Measurements from ENCODE around the gene PLA2G1B.

PLA2G1B gene

GRCh38 chr12:120292411-120292660 is 35.2 kb downstream of the PLA2G1B start:
- TF ChIP-seq EZH2 (optimal IDR thresholded peaks at IDR 0.05; ENCODE audit: low read depth, low read length) (no peak), EZH2phosphoT487 (IDR thresholded peaks at IDR 0.05; ENCODE audit: low read length) (no peak)
- TF ChIP-seq, protein P1, sequence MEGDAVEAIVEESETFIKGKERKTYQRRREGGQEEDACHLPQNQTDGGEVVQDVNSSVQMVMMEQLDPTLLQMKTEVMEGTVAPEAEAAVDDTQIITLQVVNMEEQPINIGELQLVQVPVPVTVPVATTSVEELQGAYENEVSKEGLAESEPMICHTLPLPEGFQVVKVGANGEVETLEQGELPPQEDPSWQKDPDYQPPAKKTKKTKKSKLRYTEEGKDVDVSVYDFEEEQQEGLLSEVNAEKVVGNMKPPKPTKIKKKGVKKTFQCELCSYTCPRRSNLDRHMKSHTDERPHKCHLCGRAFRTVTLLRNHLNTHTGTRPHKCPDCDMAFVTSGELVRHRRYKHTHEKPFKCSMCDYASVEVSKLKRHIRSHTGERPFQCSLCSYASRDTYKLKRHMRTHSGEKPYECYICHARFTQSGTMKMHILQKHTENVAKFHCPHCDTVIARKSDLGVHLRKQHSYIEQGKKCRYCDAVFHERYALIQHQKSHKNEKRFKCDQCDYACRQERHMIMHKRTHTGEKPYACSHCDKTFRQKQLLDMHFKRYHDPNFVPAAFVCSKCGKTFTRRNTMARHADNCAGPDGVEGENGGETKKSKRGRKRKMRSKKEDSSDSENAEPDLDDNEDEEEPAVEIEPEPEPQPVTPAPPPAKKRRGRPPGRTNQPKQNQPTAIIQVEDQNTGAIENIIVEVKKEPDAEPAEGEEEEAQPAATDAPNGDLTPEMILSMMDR (IDR thresholded peaks at IDR 0.05; ENCODE audit: low read length), result no peak
- peak overlapping the region; percentile 97 for H3K27ac ChIP-seq (ENCODE audit: low read length)

DNA sequence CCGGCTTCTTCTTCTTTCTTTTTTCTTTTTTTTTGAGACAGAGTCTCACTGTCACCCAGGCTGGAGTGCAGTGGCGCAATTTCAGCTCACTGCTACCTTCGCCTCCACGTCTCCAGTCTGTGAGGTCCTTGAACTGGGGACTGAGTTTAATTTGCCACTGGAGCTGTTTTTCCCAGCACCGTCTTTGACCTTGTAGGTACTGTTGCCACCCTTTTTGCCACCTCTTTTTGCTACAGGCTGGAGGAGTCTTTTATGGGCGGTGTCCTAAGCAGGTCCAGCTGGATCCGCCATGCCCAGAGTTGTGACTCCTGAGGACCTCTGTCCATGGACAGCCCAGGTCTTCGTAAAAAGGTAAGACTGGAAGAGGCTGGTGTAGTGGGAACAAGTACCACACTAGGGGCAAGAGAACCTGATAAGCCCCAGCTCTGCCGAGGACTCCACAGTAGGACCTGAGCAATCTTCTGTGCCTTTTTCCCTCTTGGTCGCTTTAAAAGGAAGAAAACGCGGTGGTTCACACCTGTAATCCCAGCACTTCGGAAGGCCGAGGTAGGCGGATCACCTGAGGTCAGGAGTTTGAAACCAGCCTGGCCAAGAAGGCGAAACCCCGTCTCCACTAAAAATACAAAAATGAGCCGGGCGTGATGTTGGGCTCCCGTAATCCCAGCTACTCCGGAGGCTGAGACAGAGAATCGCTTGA is 36.8 kb downstream of the PLA2G1B start:
- TF ChIP-seq, protein P1 (IDR thresholded peaks at IDR 0.05; ENCODE audit: low read length), result no peak
- TF ChIP-seq EZH2phosphoT487 (IDR thresholded peaks at IDR 0.05; ENCODE audit: low read length) (no peak), EZH2 (optimal IDR thresholded peaks at IDR 0.05; ENCODE audit: low read depth, low read length) (no peak)
- DNase-seq, result peak; percentile 26
- Histone ChIP-seq H3K4me1 (ENCODE audit: low read length) (no peaks in the 10 kb centered on the region), H3K9me2 (replicated peaks; ENCODE audit: insufficient read depth, low read length) (no peaks in the 10 kb centered on the region), H2AFZ (ENCODE audit: low read length) (0 out of 2 replicates have a peak overlapping the region, but pooled peaks have one; percentile 43), H4K20me1 (ENCODE audit: insufficient read depth, low read length) (no peaks in the 10 kb centered on the region), H3K79me2 (ENCODE audit: low read length) (no peaks in the 10 kb centered on the region), H3K9me3 (replicated peaks; ENCODE audit: insufficient read depth, low read length) (no peaks in the 10 kb centered on the region), H3K27ac (ENCODE audit: low read length) (peak overlapping the region; percentile 97; the same call in 1 of the 2 replicates), H3F3A (ENCODE audit: insufficient read depth, low read length) (peaks cover 19% of the 10 kb centered on the region; the same call in 1 of the 2 replicates), H3K4me2 (ENCODE audit: low read depth, low read length) (peak overlapping the region; percentile 92), H3K27me3 (replicated peaks; ENCODE audit: insufficient read depth, low read length) (no peaks in the 10 kb centered on the region), H3K9ac (ENCODE audit: low read length) (peak overlapping the region; percentile 44; the same call in 1 of the 2 replicates), H3K36me3 (replicated peaks; ENCODE audit: insufficient read depth, low read length) (no peaks in the 10 kb centered on the region), H3K4me3 (ENCODE audit: low read length) (peak overlapping the region; percentile 53)

More at GRCh38 chr12:120292411-120292660, 35.2 kb downstream of the PLA2G1B start:
- H4K20me1 ChIP-seq (ENCODE audit: insufficient read depth, low read length), result no peaks in the 10 kb centered on the region
- H3F3A ChIP-seq (ENCODE audit: insufficient read depth, low read length), result peaks cover 19% of the 10 kb centered on the region; the same call in 1 of the 2 replicates
- H3K4me1 ChIP-seq (ENCODE audit: low read length), result no peaks in the 10 kb centered on the region
- no peak for DNase-seq
- no peak overlapping the region for H2AFZ ChIP-seq (ENCODE audit: low read length)
- H3K4me3 ChIP-seq (ENCODE audit: low read length), result peak overlapping the region; percentile 59
- H3K27me3 ChIP-seq (replicated peaks; ENCODE audit: insufficient read depth, low read length), result no peaks in the 10 kb centered on the region
- no peaks in the 10 kb centered on the region for H3K79me2 ChIP-seq (ENCODE audit: low read length)
- H3K36me3 ChIP-seq (replicated peaks; ENCODE audit: insufficient read depth, low read length), result no peaks in the 10 kb centered on the region
- peak overlapping the region; percentile 92; the same call in 1 of the 2 replicates for H3K4me2 ChIP-seq (ENCODE audit: low read depth, low read length)
- peak overlapping the region; percentile 96 for H3K9ac ChIP-seq (ENCODE audit: low read length)
- no peaks in the 10 kb centered on the region for H3K9me2 ChIP-seq (replicated peaks; ENCODE audit: insufficient read depth, low read length)
- no peaks in the 10 kb centered on the region for H3K9me3 ChIP-seq (replicated peaks; ENCODE audit: insufficient read depth, low read length)

DNA sequence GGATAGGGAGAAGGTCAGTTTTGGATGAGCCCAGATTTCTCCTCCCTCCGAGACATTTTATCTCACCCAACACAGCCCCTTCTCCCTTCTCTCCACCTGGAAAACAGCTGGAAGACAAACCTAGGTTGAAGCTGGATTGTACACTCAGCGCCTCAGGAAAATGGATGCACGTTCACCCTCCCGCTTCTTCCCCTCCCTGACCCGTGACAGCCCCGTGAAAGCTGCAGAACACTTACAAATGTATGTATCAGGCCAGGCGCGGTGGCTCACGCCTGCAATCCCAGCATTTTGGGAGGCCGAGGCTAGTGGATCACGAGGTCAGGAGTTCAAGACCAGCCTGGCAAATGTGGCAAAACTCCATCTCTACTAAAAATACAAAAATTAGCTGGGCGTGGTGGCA is 40.1 kb downstream of the PLA2G1B start:
- Histone ChIP-seq H4K20me1 (ENCODE audit: insufficient read depth, low read length) (no peaks in the 10 kb centered on the region), H3K9me3 (replicated peaks; ENCODE audit: insufficient read depth, low read length) (no peaks in the 10 kb centered on the region), H3F3A (ENCODE audit: insufficient read depth, low read length) (peaks cover 14% of the 10 kb centered on the region; the same call in 1 of the 2 replicates), H3K27ac (ENCODE audit: low read length) (no peak overlapping the region), H3K4me1 (ENCODE audit: low read length) (no peaks in the 10 kb centered on the region), H3K9ac (ENCODE audit: low read length) (no peak overlapping the region), H3K9me2 (replicated peaks; ENCODE audit: insufficient read depth, low read length) (no peaks in the 10 kb centered on the region), H3K36me3 (replicated peaks; ENCODE audit: insufficient read depth, low read length) (no peaks in the 10 kb centered on the region), H3K4me3 (ENCODE audit: low read length) (no peak overlapping the region), H3K4me2 (ENCODE audit: low read depth, low read length) (no peak overlapping the region), H2AFZ (ENCODE audit: low read length) (no peak overlapping the region), H3K27me3 (replicated peaks; ENCODE audit: insufficient read depth, low read length) (no peaks in the 10 kb centered on the region), H3K79me2 (ENCODE audit: low read length) (no peaks in the 10 kb centered on the region)
- no peak for DNase-seq
- TF ChIP-seq EZH2 (optimal IDR thresholded peaks at IDR 0.05; ENCODE audit: low read depth, low read length) (no peak), EZH2phosphoT487 (IDR thresholded peaks at IDR 0.05; ENCODE audit: low read length) (no peak)
- TF ChIP-seq, protein P1 (IDR thresholded peaks at IDR 0.05; ENCODE audit: low read length), result no peak
